KG1 (cell line): ENCODE data around the gene TCIRG1.

ENCODE experiments used
- DNase-seq: peaks from one replicate; lab custom pipeline; 2025; lab: John Stamatoyannopoulos, UW

The TCIRG1 gene

GRCh38 chr11:68037411-68038225 lies 1.2 kb upstream of the TCIRG1 start:
- peak; percentile 80 for DNase-seq

DNA sequence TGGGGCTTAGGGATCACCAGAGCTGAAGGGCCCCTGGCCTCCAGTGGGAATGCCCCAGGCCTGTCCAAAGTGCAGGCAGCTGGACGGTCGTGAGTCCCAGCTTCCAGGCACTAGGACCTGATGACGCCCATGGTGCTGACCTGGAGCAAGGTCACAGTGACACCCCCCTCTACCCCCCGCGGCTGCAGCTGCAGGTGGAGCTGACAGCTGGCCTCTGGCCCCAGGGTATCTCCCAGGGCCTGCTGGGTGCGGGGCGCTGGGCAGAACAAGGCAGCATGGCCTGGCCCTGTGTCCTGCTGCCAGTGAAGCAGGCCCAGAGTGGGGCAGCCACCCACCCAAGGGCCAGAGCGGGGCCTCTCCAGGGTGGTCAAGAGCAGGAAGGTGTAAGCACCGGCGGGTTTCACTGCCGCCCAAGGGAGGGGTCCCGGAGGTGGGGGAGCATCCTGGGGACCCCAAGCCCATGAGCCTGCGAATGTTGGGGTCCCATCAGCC lies 553 bp upstream of the TCIRG1 start:
- no peak for DNase-seq

- no peak for DNase-seq
These were observed 781 bp downstream of the TCIRG1 start for GRCh38 chr11:68039526-68040086.

DNA sequence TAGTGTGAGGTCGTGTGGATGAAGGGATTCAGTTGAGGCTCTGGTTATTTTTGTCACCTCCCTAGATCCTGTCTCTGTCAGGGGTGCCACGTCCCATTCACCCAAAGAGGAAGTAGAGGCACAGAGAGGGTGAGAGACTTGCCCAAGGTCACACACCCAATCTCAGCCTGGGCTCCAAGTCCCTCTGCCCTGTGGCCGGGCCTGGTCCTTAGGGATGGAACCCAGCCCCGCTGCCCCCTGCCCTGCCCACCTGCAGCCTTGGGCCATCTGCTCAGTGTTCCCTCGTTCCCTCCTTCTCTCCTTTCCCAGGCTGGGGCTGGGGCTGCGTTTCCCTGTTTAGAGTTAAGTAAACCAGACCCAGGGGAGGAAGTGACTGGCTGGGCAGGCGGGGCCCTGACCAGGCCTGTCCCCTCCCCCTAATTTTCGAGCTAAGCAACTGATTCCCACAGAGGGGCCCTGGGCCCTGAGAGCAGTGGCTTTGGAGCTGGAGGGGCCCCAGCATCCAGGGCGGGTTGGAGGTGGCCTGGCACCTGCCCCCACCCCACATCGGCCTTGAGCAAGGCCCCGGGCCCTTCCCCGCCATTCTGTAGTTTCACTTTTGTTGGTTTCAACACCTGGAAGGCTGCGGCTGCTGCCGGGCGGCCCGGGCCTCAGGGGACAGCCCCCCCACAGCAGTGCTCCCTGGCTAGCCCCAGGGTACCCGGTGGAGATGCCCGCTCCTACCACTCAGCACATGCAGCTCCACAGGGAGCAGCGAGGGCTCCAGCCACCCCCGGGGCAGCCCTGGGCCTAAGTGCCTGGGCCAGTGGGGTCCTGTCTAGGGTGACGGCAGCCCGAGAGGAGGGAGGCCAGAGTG lies 1.5 kb downstream of the TCIRG1 start:
- peak; percentile 66 for DNase-seq

DNA sequence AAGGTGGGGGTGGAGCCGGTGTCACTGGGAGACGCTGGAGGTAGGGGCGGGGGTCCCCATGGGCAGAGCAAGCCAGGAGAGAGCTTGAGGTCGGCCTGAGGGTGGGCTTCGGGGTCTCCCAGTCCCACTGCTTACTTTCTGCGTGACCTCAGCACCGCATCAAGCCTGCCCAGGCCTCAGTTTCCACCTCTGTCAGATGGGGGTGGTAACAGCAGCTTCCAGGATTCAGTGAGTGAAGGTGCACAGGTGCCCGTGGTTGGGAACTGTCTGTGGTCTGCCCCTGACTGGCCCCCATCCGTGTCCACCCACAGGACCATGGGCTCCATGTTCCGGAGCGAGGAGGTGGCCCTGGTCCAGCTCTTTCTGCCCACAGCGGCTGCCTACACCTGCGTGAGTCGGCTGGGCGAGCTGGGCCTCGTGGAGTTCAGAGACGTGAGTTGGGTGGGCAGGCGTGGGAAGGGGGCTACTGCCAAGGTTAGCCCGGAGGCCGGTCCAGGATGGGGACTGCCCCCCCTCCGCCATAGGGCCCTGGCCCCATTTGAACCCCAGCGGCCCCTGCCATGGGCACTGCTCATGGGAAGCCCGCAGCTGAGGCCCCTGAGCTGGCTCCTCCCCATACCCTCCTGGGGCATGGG lies 2.2 kb downstream of the TCIRG1 start:
- DNase-seq, result no peak

- no peak for DNase-seq
These were observed 2.9 kb downstream of the TCIRG1 start for GRCh38 chr11:68041617-68042218.

- DNase-seq, result no peak
These were observed 3.6 kb downstream of the TCIRG1 start for GRCh38 chr11:68042219-68043028.

DNA sequence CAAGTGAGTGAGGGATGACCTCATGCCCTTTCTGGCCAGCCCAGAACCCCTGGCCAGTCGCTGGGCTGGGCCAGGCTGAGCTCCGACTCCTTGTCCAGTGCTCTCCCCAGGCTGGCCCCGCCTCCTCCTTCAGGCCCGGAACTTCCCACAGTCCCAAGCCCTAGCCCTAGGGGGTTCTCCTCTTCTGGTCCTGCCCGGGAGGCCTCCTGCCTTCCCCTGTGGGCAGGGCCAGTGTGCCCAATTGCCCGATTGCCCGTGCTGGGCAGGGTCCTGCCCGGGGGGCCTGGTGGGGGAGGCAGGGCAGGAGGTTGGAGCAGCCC lies 4.2 kb downstream of the TCIRG1 start:
- DNase-seq, result no peak

DNA sequence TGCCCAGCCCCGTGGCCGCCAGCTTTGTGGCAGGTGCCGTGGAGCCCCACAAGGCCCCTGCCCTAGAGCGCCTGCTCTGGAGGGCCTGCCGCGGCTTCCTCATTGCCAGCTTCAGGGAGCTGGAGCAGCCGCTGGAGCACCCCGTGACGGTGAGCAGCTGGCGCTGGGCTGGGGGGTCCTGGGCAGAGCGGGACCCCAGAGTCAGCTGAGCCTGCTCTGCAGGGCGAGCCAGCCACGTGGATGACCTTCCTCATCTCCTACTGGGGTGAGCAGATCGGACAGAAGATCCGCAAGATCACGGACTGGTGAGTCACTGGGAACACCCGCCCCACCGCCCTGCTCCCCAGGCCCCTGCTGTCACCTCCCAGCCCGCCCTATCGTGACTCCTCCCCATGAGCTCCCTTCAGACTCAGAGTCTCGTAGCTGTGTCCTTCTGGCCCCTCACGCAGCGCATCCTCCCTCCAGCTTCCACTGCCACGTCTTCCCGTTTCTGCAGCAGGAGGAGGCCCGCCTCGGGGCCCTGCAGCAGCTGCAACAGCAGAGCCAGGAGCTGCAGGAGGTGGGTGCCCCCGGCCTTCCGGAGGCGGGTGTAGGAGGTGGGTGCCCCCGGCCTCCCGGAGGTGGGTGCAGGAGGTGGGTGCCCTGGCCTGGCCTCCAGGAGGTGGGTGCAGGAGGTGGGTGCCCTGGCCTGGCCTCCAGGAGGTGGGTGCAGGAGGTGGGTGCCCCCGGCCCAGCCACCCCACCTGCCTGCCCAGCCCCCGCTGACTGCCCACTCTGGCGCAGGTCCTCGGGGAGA lies 4.7 kb downstream of the TCIRG1 start:
- DNase-seq, result no peak

GRCh38 chr11:68044145-68044813 lies 5.5 kb downstream of the TCIRG1 start:
- no peak for DNase-seq

GRCh38 chr11:68044898-68045351 lies 6.1 kb downstream of the TCIRG1 start:
- DNase-seq, result no peak

DNA sequence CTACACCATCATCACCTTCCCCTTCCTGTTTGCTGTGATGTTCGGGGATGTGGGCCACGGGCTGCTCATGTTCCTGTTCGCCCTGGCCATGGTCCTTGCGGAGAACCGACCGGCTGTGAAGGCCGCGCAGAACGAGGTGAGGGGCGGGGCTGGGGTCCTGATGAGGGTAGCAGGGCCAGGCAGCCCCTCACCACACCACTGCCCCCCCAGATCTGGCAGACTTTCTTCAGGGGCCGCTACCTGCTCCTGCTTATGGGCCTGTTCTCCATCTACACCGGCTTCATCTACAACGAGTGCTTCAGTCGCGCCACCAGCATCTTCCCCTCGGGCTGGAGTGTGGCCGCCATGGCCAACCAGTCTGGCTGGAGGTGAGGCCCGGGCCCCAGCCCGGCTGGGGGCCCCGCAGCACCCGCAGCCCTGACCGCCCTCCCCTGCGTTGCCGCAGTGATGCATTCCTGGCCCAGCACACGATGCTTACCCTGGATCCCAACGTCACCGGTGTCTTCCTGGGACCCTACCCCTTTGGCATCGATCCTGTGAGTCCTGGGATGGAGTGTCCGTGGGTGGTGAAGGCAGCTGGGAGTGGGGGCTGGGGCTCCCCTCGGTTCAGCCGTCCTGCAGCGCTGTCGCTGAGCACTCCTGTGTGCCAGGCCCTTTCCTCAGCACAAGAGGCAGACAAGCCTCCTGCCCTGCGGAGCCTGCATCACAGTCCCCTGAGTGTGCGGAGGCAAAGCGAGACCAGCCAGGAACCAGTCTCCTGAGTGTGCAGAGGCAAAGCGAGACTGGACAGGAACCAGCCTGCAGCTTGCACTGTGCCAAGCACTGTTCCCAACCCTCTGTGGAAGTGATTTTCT lies 8.8 kb downstream of the TCIRG1 start:
- no peak for DNase-seq

GRCh38 chr11:68048681-68049508 lies 10.1 kb downstream of the TCIRG1 start:
- no peak for DNase-seq

GRCh38 chr11:68049509-68050370 lies 10.9 kb downstream of the TCIRG1 start:
- no peak for DNase-seq

GRCh38 chr11:68050371-68050841 lies 11.6 kb downstream of the TCIRG1 start:
- DNase-seq, result no peak
